Ovary (tissue), 3 donors: ENCODE data around the gene TCP11.

ENCODE experiments used
- EP300 ChIP-seq: sonication (generic); formaldehyde crosslinking; IDR thresholded peaks from one replicate; pipeline ENCODE4 v1.6.1; 2017; ENCODE audit warnings: antibody characterized with exemption
- POLR2A ChIP-seq: fragments of 450-650 bp; IDR thresholded peaks from one replicate; pipeline ENCODE4 v1.6.1; 2017; ENCODE audit warnings: antibody characterized with exemption, mild to moderate bottlenecking, moderate library complexity
- TF ChIP-seq, protein P1 (sequence below), 3 donors: fragments of 450-650 bp in 2 of 3; fragments of 200-600 bp in 1 of 3; IDR thresholded peaks; one replicate each; pipeline versions ENCODE4 v1.5.1 to v1.8.0; 2016 to 2022; ENCODE audit warnings: antibody characterized with exemption in 3 of 3, mild to moderate bottlenecking in 1 of 3
- donor health status: DM: no; HTN: no; CAD: no.

- TF ChIP-seq, protein P1, sequence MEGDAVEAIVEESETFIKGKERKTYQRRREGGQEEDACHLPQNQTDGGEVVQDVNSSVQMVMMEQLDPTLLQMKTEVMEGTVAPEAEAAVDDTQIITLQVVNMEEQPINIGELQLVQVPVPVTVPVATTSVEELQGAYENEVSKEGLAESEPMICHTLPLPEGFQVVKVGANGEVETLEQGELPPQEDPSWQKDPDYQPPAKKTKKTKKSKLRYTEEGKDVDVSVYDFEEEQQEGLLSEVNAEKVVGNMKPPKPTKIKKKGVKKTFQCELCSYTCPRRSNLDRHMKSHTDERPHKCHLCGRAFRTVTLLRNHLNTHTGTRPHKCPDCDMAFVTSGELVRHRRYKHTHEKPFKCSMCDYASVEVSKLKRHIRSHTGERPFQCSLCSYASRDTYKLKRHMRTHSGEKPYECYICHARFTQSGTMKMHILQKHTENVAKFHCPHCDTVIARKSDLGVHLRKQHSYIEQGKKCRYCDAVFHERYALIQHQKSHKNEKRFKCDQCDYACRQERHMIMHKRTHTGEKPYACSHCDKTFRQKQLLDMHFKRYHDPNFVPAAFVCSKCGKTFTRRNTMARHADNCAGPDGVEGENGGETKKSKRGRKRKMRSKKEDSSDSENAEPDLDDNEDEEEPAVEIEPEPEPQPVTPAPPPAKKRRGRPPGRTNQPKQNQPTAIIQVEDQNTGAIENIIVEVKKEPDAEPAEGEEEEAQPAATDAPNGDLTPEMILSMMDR (IDR thresholded peaks at IDR 0.05): no peak
- TF ChIP-seq POLR2A (no peak), EP300 (no peak)
Observed at GRCh38 chr6:35185971-35186370, 44.8 kb upstream of the TCP11 start.
